ENCODE measurements around the gene CRYGS. TPM values are rescaled to one million over a fixed set of nuclear protein-coding genes. Genes with fewer than 3 reads are reported as not detected.

Gene CRYGS
- 0.40 and 0.57 TPM in 2 replicates for total RNA-seq (2014; rRNA removed; shearing (Covaris generic))

GRCh38 chr3:186544281-186544680, at the start of gene CRYGS:
Gene CRYGS (minus strand): TSS chr3:186544380. CDS start chr3:186544326, 54 bp downstream.

GRCh38 chr3:186570096-186570940, 26.1 kb upstream of the CRYGS start, which contains the start of gene DNAJB11:
Gene DNAJB11 (plus strand): TSS chr3:186570720. CDS start chr3:186570898, 178 bp downstream.

GRCh38 chr3:186567072-186567921, 23.1 kb upstream of the CRYGS start, which contains the start of gene TBCCD1:
Gene TBCCD1 (minus strand): TSS chr3:186567339. CDS start chr3:186564329, 3,010 bp downstream.

Other genes starting within 250 kb of the CRYGS start
- gene DGKG, start 182.1 kb downstream of the CRYGS start, total RNA-seq (2014; rRNA removed; shearing (Covaris generic)) = 5.4 TPM in 2 replicates
- gene TBCCD1, start 23.0 kb upstream of the CRYGS start, total RNA-seq (2014; rRNA removed; shearing (Covaris generic)) = 7.1 and 7.4 TPM in 2 replicates
- gene DNAJB11, start 26.3 kb upstream of the CRYGS start, total RNA-seq (2014; rRNA removed; shearing (Covaris generic)) = 58.1 and 61.2 TPM in 2 replicates
- gene AHSG, start 68.7 kb upstream of the CRYGS start, total RNA-seq (2014; rRNA removed; shearing (Covaris generic)) = not detected in 2 replicates
- gene FETUB, start 96.0 kb upstream of the CRYGS start, total RNA-seq (2014; rRNA removed; shearing (Covaris generic)) = not detected in 2 replicates
- not detected in 2 replicates for gene HRG, start 121.6 kb upstream of the CRYGS start, total RNA-seq (2014; rRNA removed; shearing (Covaris generic))
- not detected in 2 replicates for gene KNG1, start 173.0 kb upstream of the CRYGS start, total RNA-seq (2014; rRNA removed; shearing (Covaris generic))
- 260 and 274 TPM in 2 replicates for gene EIF4A2, start 239.2 kb upstream of the CRYGS start, total RNA-seq (2014; rRNA removed; shearing (Covaris generic))